NB4 (cell line): ENCODE measurements around the gene IGSF21.
"Not testable (repeated sequence)": the region's sequence is repeated elsewhere in the genome, so short reads cannot be mapped to it uniquely, and the experiment has no call there.

ENCODE experiments used
- DNase-seq: peaks from one replicate; pipeline ENCODE4 v3.0.0; 2010; ENCODE audit warnings: low read depth
- H3K4me3 ChIP-seq: one replicate; pipeline ENCODE4 v1.5.1; 2011; ENCODE audit warnings: mild to moderate bottlenecking, low read depth, low read length, moderate library complexity
- MYC ChIP-seq: IDR thresholded peaks from 2 replicates; pipeline ENCODE4 v1.6.1; 2011; ENCODE audit warnings: low read depth, low read length
- POLR2A ChIP-seq: IDR thresholded peaks from 2 replicates; pipeline ENCODE4 v1.6.1; 2011; ENCODE audit warnings: mild to moderate bottlenecking; ENCODE audit not compliant: insufficient read length; ENCODE audit errors: extremely low read depth
- TF ChIP-seq, protein P1 (sequence below): IDR thresholded peaks from 2 replicates; pipeline ENCODE4 v1.6.1; 2011; ENCODE audit warnings: low read depth, low read length
- TF ChIP-seq, protein P2 (sequence below): IDR thresholded peaks from one replicate; pipeline ENCODE4 v1.5.1; 2012; ENCODE audit warnings: low read depth, low read length

Gene IGSF21

DNA sequence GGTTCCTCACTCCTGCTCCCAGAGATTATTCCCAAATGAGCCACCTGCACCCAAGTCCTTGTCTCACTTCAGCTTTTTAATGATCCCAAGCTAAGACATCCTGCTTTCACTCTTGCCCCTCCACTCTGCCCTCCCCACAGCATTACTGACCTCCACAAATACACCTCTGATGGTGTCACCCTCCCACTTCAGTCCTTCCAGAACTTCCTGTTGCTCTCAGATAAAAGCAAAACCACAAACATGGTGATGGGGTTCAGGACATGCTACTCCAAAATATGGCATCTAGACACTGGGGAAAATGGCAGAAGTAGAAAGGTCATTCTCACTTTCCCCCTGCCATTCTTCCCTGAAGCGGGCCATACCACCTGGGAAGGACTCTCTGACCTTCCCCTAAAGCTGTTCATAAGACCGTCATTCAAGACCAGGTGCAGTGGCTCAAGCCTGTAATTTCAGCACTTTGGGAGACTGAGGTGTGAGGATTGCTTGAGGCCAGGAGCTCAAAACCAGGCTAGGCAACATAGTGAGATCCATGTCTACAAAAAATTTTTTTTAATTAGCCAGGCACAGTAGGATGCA lies 307.4 kb downstream of the IGSF21 start:
- no peak for DNase-seq
- H3K4me3 ChIP-seq, result no peak overlapping the region
- TF ChIP-seq, protein P1, sequence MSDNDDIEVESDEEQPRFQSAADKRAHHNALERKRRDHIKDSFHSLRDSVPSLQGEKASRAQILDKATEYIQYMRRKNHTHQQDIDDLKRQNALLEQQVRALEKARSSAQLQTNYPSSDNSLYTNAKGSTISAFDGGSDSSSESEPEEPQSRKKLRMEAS, result no peak
- no peak for TF ChIP-seq MYC
- no peak for TF ChIP-seq POLR2A
- TF ChIP-seq, protein P2, sequence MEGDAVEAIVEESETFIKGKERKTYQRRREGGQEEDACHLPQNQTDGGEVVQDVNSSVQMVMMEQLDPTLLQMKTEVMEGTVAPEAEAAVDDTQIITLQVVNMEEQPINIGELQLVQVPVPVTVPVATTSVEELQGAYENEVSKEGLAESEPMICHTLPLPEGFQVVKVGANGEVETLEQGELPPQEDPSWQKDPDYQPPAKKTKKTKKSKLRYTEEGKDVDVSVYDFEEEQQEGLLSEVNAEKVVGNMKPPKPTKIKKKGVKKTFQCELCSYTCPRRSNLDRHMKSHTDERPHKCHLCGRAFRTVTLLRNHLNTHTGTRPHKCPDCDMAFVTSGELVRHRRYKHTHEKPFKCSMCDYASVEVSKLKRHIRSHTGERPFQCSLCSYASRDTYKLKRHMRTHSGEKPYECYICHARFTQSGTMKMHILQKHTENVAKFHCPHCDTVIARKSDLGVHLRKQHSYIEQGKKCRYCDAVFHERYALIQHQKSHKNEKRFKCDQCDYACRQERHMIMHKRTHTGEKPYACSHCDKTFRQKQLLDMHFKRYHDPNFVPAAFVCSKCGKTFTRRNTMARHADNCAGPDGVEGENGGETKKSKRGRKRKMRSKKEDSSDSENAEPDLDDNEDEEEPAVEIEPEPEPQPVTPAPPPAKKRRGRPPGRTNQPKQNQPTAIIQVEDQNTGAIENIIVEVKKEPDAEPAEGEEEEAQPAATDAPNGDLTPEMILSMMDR, result no peak

DNA sequence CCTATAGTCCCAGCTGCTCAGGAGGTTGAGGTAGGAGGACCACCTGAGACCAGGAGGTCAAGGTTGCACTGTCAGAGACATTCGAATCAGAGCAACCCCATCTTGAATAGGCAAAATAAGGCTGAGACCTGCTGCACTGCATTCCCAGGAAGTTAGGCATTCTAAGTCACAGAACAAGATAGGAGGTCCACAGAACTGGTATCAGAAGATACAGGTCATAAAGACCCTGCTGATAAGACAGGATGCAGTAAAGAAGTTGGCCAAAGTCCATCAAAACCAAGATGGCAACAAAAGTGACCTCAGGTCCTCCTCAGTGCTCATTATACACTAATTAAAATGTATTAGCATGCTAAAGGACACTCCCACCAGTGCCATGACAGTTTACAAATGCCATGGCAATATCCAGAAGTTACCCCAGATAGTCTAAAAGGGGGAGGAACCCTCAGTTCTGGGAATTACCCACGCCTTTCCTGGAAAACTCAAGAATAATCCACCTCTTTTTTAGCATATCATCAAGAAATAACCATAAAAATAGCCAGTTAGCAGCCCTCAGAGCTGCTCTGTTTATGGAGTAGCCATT lies 307.9 kb downstream of the IGSF21 start:
- TF ChIP-seq POLR2A (no peak), MYC (no peak)
- TF ChIP-seq, protein P2, result no peak
- TF ChIP-seq, protein P1, result no peak
- DNase-seq, result no peak
- no peak overlapping the region for H3K4me3 ChIP-seq

DNA sequence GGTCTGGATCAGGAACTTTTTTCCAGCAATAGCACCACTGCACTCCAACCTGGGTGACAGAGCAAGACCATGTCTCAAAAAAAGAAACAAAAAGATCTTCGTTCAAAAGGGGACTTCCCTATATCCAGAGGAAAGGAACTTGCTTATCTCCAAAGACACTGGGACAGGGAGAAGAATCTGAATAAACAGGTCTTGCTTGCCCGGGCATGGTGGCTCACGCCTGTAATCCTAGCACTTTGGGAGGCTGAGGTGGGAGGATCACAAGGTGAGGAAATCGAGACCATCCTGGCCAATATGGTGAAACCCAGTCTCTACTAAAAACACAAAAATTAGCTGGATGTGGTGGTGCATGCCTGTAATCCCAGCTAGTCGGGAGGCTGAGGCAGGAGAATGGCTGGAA lies 308.5 kb downstream of the IGSF21 start:
- DNase-seq, H3K4me3 ChIP-seq: not testable (repeated sequence)

DNA sequence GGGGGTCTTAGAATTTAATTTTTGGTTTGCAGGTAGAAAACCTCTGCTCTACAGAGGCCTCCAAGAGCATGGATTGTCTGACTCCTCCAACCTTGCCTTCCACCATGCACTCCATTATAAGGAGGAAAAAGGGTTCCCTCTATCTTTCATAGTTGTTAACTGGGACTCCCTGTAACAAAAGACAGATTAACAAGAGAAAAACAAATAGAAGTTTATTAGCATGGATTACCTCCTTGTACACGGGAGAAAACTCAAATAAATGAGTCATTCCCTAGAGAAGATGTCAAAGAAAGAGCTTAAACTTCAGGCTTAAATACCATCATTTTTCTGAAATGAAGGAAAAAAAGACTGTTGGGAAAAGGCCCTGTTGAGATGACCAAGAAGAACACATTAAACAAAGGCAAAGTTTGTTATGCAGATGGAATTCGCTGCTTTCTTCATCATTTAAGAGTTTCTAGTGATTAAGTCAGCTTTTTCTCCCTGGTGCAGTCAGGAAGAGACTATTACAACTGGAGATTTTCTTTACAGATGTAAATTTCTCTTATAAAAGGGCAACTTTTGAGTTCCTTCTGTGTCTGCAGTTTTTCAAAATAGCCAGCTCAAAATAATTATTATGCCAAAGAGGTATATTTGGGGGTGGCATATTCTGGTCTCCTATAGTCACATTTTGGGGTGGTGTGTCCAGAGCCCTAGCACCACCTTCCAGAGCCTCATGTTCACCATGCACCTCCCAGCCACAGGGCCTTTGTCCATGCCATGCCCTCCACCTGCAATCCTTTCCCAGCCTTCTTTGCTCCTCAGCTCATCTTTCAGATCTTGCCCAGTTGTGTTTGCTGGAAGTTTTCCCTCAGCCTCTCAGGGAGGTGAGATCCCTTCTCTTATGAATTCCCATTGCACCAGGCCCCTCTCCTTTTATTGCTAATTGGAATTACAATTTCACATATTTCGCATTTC lies 310.0 kb downstream of the IGSF21 start:
- no peak for DNase-seq
- TF ChIP-seq, protein P1, result no peak

DNA sequence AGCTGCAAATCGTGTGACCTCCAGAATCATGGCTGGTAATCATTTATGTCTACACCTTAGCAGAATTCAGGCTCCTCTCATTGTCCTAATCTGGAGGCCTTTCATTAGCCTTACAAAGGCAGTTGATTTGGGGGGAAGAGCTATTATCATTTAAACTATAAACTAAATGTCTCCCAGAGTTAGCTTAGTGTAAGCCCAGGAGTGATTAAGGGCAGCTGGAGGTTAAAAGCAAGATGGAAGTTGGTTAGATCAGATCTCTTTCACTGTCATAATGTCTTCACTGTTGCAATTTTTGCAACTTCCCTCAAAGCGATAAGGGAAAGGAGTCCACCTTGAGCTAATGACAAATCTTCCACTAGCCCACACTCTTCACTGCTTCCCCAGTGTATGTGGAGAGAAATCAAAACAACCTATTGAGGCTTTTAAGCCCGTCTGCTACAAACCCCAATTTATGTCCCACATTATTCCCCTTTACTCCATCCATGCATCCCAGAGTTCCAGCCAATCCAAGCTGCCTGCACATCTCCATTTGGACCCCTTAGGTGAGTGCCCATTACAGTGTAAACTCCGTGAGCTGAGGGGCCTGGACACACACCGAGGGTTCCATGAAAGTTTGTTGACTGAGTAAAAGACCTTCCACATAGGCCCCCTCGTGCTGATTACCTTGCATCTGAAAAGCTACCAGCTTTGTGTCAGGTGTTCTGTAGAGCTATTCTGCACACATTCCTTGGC lies 311.7 kb downstream of the IGSF21 start:
- TF ChIP-seq POLR2A (no peak), MYC (no peak)
- TF ChIP-seq, protein P2, result no peak
- TF ChIP-seq, protein P1, result no peak
- no peak overlapping the region for H3K4me3 ChIP-seq
- DNase-seq, result no peak

More for the DNA sequence above, 310.0 kb downstream of the IGSF21 start:
- H3K4me3 ChIP-seq, result no peak overlapping the region

DNA sequence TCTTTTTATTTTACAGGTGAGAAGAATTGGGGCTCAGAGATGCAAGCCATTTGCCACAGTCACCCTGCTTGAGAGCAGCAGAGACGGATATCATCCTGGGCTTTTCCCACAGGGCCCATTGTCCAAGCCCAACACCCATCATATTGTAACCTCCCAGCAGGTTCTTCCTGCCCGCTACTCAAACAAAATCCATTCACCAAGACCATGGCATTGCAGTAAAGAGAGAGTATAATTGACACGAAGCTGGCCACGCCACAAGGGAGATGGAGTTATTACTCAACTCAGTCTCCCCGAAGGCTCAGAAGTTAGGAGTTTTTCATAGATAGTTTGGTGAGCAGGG lies 312.2 kb downstream of the IGSF21 start:
- TF ChIP-seq, protein P2, result no peak
- TF ChIP-seq, protein P1, result no peak
- TF ChIP-seq MYC, result no peak
- TF ChIP-seq POLR2A, result no peak
- DNase-seq, result no peak

More for the DNA sequence above, 312.2 kb downstream of the IGSF21 start:
- no peak overlapping the region for H3K4me3 ChIP-seq
